GM23248 (cell line): ENCODE data around the gene ONECUT3.

Experiments used
- EZH2 ChIP-seq: fragments of 200-600 bp; sonication (generic); IDR thresholded peaks from 2 replicates; pipeline ENCODE4 v1.6.1; 2018; ENCODE audit warnings: antibody characterized with exemption, mild to moderate bottlenecking; ENCODE audit not compliant: insufficient read depth, poor library complexity, severe bottlenecking
- EZH2phosphoT487 ChIP-seq: fragments of 200-600 bp; sonication (generic); IDR thresholded peaks from 2 replicates; pipeline ENCODE4 v1.6.1; 2018; ENCODE audit warnings: antibody characterized with exemption, moderate library complexity, mild to moderate bottlenecking, low read depth; ENCODE audit not compliant: insufficient read depth

GRCh38 chr19:1745589-1746031 lies 7.7 kb upstream of the ONECUT3 start:
- no peak for TF ChIP-seq EZH2phosphoT487
- TF ChIP-seq EZH2, result no peak
